ENCODE measurements around the gene TP53RK. TPM values are rescaled to one million over a fixed set of nuclear protein-coding genes. Genes with fewer than 3 reads are reported as not detected.

Gene TP53RK
- total RNA-seq, 1 experiment from 2014 or later: 12.4 TPM

DNA sequence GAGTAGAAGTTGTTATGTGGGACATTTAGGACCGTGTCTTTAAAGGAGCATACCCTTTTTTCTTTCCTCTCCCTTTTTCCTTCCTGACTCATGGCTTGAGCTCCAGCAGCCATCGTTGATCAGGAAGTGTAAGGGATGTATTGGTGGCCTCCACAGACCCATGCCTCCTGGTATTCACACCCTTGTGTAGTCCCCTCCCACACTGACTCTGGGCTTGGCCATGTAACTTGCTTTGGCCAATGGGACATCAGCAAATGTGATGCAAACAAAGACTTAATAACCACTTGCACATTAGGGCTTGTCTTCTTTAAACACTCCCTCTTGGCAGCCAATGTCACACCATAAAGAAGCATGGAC, 19.0 kb downstream of the TP53RK start (continued):
- TF ChIP-seq, protein P1, sequence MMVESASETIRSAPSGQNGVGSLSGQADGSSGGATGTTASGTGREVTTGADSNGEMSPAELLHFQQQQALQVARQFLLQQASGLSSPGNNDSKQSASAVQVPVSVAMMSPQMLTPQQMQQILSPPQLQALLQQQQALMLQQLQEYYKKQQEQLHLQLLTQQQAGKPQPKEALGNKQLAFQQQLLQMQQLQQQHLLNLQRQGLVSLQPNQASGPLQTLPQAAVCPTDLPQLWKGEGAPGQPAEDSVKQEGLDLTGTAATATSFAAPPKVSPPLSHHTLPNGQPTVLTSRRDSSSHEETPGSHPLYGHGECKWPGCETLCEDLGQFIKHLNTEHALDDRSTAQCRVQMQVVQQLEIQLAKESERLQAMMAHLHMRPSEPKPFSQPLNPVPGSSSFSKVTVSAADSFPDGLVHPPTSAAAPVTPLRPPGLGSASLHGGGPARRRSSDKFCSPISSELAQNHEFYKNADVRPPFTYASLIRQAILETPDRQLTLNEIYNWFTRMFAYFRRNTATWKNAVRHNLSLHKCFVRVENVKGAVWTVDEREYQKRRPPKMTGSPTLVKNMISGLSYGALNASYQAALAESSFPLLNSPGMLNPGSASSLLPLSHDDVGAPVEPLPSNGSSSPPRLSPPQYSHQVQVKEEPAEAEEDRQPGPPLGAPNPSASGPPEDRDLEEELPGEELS (CRISPR knock-in tag; IDR thresholded peaks at IDR 0.05): no peak
- TF ChIP-seq, protein P2, sequence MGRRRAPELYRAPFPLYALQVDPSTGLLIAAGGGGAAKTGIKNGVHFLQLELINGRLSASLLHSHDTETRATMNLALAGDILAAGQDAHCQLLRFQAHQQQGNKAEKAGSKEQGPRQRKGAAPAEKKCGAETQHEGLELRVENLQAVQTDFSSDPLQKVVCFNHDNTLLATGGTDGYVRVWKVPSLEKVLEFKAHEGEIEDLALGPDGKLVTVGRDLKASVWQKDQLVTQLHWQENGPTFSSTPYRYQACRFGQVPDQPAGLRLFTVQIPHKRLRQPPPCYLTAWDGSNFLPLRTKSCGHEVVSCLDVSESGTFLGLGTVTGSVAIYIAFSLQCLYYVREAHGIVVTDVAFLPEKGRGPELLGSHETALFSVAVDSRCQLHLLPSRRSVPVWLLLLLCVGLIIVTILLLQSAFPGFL (CRISPR knock-in tag; IDR thresholded peaks at IDR 0.05; ENCODE audit: borderline replicate concordance): no peak
- TF ChIP-seq CBFB (CRISPR knock-in tag; IDR thresholded peaks at IDR 0.05; ENCODE audit: low read depth): no peak

- TF ChIP-seq, protein P3, sequence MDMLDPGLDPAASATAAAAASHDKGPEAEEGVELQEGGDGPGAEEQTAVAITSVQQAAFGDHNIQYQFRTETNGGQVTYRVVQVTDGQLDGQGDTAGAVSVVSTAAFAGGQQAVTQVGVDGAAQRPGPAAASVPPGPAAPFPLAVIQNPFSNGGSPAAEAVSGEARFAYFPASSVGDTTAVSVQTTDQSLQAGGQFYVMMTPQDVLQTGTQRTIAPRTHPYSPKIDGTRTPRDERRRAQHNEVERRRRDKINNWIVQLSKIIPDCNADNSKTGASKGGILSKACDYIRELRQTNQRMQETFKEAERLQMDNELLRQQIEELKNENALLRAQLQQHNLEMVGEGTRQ (CRISPR knock-in tag; IDR thresholded peaks at IDR 0.05): no peak
- TF ChIP-seq, protein P4, sequence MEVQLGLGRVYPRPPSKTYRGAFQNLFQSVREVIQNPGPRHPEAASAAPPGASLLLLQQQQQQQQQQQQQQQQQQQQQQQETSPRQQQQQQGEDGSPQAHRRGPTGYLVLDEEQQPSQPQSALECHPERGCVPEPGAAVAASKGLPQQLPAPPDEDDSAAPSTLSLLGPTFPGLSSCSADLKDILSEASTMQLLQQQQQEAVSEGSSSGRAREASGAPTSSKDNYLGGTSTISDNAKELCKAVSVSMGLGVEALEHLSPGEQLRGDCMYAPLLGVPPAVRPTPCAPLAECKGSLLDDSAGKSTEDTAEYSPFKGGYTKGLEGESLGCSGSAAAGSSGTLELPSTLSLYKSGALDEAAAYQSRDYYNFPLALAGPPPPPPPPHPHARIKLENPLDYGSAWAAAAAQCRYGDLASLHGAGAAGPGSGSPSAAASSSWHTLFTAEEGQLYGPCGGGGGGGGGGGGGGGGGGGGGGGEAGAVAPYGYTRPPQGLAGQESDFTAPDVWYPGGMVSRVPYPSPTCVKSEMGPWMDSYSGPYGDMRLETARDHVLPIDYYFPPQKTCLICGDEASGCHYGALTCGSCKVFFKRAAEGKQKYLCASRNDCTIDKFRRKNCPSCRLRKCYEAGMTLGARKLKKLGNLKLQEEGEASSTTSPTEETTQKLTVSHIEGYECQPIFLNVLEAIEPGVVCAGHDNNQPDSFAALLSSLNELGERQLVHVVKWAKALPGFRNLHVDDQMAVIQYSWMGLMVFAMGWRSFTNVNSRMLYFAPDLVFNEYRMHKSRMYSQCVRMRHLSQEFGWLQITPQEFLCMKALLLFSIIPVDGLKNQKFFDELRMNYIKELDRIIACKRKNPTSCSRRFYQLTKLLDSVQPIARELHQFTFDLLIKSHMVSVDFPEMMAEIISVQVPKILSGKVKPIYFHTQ (CRISPR knock-in tag; IDR thresholded peaks at IDR 0.05): no peak
- peak; percentile 98 for TF ChIP-seq GABPB1 (CRISPR knock-in tag; IDR thresholded peaks at IDR 0.05)
- no peak for TF ChIP-seq ZNF263 (CRISPR knock-in tag; IDR thresholded peaks at IDR 0.05; ENCODE audit: low read depth)
- TF ChIP-seq, protein P2 (CRISPR knock-in tag; IDR thresholded peaks at IDR 0.05; ENCODE audit: borderline replicate concordance): 0 out of 2 replicates have a peak, but pooled peaks have one; percentile 23
- no peak for TF ChIP-seq IRF2 (CRISPR knock-in tag; IDR thresholded peaks at IDR 0.05; ENCODE audit: borderline replicate concordance, low read depth)
- Mint-ChIP-seq H3K27me3 (ENCODE audit: low read depth) (no peaks in the 10 kb centered on the region), H3K4me3 (no peak overlapping the region), H3K9me3 (peaks cover 23% of the 10 kb centered on the region), H3K4me1 (no peaks in the 10 kb centered on the region), H3K36me3 (peaks cover 37% of the 10 kb centered on the region), H3K27ac (no peak overlapping the region)
- ATAC-seq (no peak), DNase-seq (ENCODE audit: low spot score) (no peak)
- CTCF ChIA-PET: no interaction called here
- POLR2A ChIA-PET: no interaction called here
These were observed 22.3 kb downstream of the TP53RK start for GRCh38 chr20:46666818-46667515.

DNA sequence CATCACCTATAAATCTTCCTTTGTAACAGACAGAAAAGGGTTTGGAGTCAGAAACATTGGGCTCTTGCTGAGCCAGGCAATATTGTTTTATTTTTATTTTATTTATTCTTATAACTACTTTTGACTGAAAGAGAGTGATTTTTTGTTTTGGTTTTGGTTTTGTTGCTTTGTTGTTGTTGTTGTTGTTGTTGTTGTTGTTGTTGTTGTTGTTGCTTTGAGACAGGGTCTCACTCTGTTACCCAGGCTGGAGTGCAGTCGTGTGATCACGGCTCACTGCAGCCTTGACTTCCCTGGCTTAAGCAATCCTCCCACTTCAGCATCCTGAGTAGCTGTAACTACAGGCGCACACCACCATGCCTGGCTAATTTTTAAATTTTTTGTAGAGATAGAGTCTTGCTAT, 22.9 kb downstream of the TP53RK start:
- ChIA-PET POLR2A (no interaction called here), CTCF (no interaction called here)
- TF ChIP-seq GTF2I (CRISPR knock-in tag; conservative IDR thresholded peaks at IDR 0.05): no peak
- no peak for TF ChIP-seq GRHL2 (CRISPR knock-in tag; IDR thresholded peaks at IDR 0.05; ENCODE audit: insufficient replicate concordance, severe bottlenecking)
- no peak for TF ChIP-seq CDX4 (CRISPR knock-in tag; IDR thresholded peaks at IDR 0.05; ENCODE audit: borderline replicate concordance)
- TF ChIP-seq RORB (CRISPR knock-in tag; IDR thresholded peaks at IDR 0.05): no peak
- TF ChIP-seq, protein P5, sequence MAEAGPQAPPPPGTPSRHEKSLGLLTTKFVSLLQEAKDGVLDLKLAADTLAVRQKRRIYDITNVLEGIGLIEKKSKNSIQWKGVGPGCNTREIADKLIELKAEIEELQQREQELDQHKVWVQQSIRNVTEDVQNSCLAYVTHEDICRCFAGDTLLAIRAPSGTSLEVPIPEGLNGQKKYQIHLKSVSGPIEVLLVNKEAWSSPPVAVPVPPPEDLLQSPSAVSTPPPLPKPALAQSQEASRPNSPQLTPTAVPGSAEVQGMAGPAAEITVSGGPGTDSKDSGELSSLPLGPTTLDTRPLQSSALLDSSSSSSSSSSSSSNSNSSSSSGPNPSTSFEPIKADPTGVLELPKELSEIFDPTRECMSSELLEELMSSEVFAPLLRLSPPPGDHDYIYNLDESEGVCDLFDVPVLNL (CRISPR knock-in tag; IDR thresholded peaks at IDR 0.05; ENCODE audit: borderline replicate concordance, low read depth): no peak
- no peak for TF ChIP-seq NFATC4 (CRISPR knock-in tag; IDR thresholded peaks at IDR 0.05)
- no peaks in the 10 kb centered on the region for H3K27me3 Mint-ChIP-seq (ENCODE audit: low read depth)
- no peak overlapping the region for H3K27ac Mint-ChIP-seq
- DNase-seq (ENCODE audit: low spot score) (no peak), ATAC-seq (no peak)
- no peak overlapping the region for H3K4me3 Mint-ChIP-seq
- peaks cover 36% of the 10 kb centered on the region for H3K36me3 Mint-ChIP-seq
- H3K9me3 Mint-ChIP-seq: peaks cover 22% of the 10 kb centered on the region
- no peaks in the 10 kb centered on the region for H3K4me1 Mint-ChIP-seq
